Measurements from ENCODE around the gene ERVFRD-1.
A peak's percentile ranks its signal among the peaks of the same experiment; 100 is the strongest.

Gene ERVFRD-1

DNA sequence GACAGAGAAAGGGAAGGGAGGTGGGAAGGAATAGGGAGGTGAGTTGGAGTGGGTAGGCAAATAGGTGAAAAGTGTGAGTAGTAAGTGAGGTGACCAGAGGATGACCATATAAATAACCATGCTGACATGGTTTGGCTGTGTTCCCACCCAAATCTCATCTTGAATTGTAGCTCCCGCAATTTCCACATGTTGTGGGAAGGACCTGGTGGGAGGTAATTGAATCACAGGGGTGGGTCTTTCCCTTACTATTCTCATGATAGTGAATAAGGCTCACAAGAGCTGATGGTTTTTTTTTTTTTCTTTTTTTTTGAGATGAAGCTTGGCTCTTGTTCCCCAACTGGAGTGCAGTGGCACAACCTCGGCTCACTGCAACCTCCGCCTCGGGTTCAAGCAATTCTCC is 39.4 kb downstream of the ERVFRD-1 start:
- WGBS, result 94% methylated on average over 3 of the region's 4 CpGs
- H3K23ac ChIP-seq (ENCODE audit: low read length in 2 of 2), result no peak overlapping the region
- no peaks in the 10 kb centered on the region for H3K36me3 ChIP-seq (ENCODE audit: control insufficient read depth in 1 of 2, insufficient read depth in 2 of 2, low read depth in 1 of 2, low read length in 2 of 2)
- H2BK120ac ChIP-seq (ENCODE audit: low read depth, low read length), result no peak overlapping the region
- H3K9me3 ChIP-seq (ENCODE audit: control insufficient read depth, low read length), result no peaks in the 10 kb centered on the region
- H2AFZ ChIP-seq (ENCODE audit: low read depth, low read length), result no peak overlapping the region
- no peak overlapping the region for H3K9ac ChIP-seq (ENCODE audit: low read length)
- no peak overlapping the region for H2BK5ac ChIP-seq (ENCODE audit: low read depth, low read length, poor library complexity, severe bottlenecking)
- no peak overlapping the region for H3K14ac ChIP-seq (ENCODE audit: low read length in 2 of 2)
- no peak overlapping the region for H3K4me3 ChIP-seq (ENCODE audit: insufficient read depth in 1 of 2, low read depth in 1 of 2, low read length in 2 of 2)
- no peak overlapping the region for H3K18ac ChIP-seq (ENCODE audit: low read depth in 1 of 2, low read length in 2 of 2)
- no peak overlapping the region for H3K4me2 ChIP-seq (ENCODE audit: low read length, poor library complexity, severe bottlenecking)
- peaks cover 0 to under 1% of the 10 kb centered on the region in 2 experiments for H3K27me3 ChIP-seq (ENCODE audit: control insufficient read depth in 1 of 2, insufficient read depth in 1 of 2, low read length in 2 of 2)
- no peak overlapping the region for H2BK15ac ChIP-seq (ENCODE audit: low read depth, poor library complexity, severe bottlenecking)
- H2AK5ac ChIP-seq (ENCODE audit: low read length, severe bottlenecking), result no peak overlapping the region
- no peaks in the 10 kb centered on the region for H3K4me1 ChIP-seq (ENCODE audit: control insufficient read depth, insufficient read depth, low read depth, low read length)
- H3K27ac ChIP-seq (ENCODE audit: low read length, poor library complexity, severe bottlenecking), result no peak overlapping the region
- no peak overlapping the region for H3K4ac ChIP-seq (ENCODE audit: low read depth in 1 of 2, low read length in 2 of 2)
- H4K91ac ChIP-seq (ENCODE audit: low read length), result no peak overlapping the region
- no peak overlapping the region for H2BK12ac ChIP-seq (ENCODE audit: low read length in 2 of 2)
- DNase-seq, result no peak
- no peak overlapping the region for H4K8ac ChIP-seq (ENCODE audit: low read length)
- no peaks in the 10 kb centered on the region for H3K79me1 ChIP-seq (replicated peaks; ENCODE audit: low read length, poor library complexity, severe bottlenecking)

DNA sequence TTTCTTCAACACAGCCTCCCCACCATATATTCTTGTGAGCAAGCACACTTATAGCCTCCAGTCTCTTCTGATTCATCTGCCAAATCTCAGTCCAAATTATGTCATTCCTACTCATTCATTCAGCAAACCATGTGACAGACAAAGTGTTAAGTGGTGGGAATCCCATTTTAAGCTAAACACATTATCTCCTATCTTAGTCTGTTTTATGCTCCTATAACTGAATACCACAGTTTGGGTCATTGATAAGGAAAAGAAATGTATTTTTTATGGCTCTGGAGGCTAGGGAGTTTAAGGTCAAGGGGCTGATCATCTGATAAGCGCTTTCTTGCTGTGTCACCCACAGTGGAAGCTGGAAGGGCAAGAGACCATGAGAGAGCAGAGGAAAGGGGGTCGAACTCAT is 41.8 kb downstream of the ERVFRD-1 start:
- H2BK15ac ChIP-seq (ENCODE audit: low read depth, poor library complexity, severe bottlenecking), result no peak overlapping the region
- H3K4me1 ChIP-seq (ENCODE audit: control insufficient read depth, insufficient read depth, low read depth, low read length), result no peaks in the 10 kb centered on the region

DNA sequence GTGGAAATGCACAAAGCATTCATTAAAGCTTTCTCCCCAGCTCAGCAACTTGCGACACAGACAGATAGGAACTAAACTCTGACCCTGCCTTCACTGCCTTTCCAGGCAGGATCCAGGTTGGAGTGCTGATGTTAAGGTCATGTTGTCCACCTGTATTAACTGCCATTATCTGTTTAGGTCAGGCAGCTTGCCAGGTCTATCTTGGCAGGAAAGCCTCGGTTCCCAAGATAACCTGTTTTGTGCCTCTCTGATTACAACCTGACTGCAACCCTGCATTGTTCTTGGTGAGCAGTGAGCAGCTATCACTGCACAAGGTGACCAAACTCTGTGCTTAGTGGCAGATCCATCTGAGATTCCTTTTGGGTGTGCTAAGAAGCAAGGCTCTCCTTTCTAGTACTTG is 44.2 kb downstream of the ERVFRD-1 start:
- no peaks in the 10 kb centered on the region for H3K79me1 ChIP-seq (replicated peaks; ENCODE audit: low read length, poor library complexity, severe bottlenecking)
- H3K27ac ChIP-seq (ENCODE audit: low read length, poor library complexity, severe bottlenecking), result no peak overlapping the region
- H4K91ac ChIP-seq (ENCODE audit: low read length), result no peak overlapping the region
- no peak overlapping the region for H3K4me3 ChIP-seq (ENCODE audit: insufficient read depth in 1 of 2, low read depth in 1 of 2, low read length in 2 of 2)
- H3K36me3 ChIP-seq (ENCODE audit: control insufficient read depth in 1 of 2, insufficient read depth in 2 of 2, low read depth in 1 of 2, low read length in 2 of 2), result no peaks in the 10 kb centered on the region
- H3K4me2 ChIP-seq (ENCODE audit: low read length, poor library complexity, severe bottlenecking), result no peak overlapping the region
- H2BK5ac ChIP-seq (ENCODE audit: low read depth, low read length, poor library complexity, severe bottlenecking), result no peak overlapping the region
- no peak overlapping the region for H2BK15ac ChIP-seq (ENCODE audit: low read depth, poor library complexity, severe bottlenecking)
- H2BK12ac ChIP-seq (ENCODE audit: low read length in 2 of 2), result no peak overlapping the region
- H3K23ac ChIP-seq (ENCODE audit: low read length in 2 of 2), result no peak overlapping the region
- no peaks in the 10 kb centered on the region for H3K9me3 ChIP-seq (ENCODE audit: control insufficient read depth, low read length)
- H3K4me1 ChIP-seq (ENCODE audit: control insufficient read depth, insufficient read depth, low read depth, low read length), result no peaks in the 10 kb centered on the region
- WGBS, result 88% methylated on average over 2 of the region's 2 CpGs
- H3K18ac ChIP-seq (ENCODE audit: low read depth in 1 of 2, low read length in 2 of 2), result no peak overlapping the region
- no peak overlapping the region for H3K9ac ChIP-seq (ENCODE audit: low read length)
- no peak overlapping the region for H4K8ac ChIP-seq (ENCODE audit: low read length)
- H3K14ac ChIP-seq (ENCODE audit: low read length in 2 of 2), result no peak overlapping the region
- H3K27me3 ChIP-seq (ENCODE audit: control insufficient read depth in 1 of 2, insufficient read depth in 1 of 2, low read length in 2 of 2), result peaks cover 0 to 2% of the 10 kb centered on the region in 2 experiments
- DNase-seq, result no peak
- H2AFZ ChIP-seq (ENCODE audit: low read depth, low read length), result no peak overlapping the region
- no peak overlapping the region for H3K4ac ChIP-seq (ENCODE audit: low read depth in 1 of 2, low read length in 2 of 2)
- H2BK120ac ChIP-seq (ENCODE audit: low read depth, low read length), result no peak overlapping the region
- no peak overlapping the region for H2AK5ac ChIP-seq (ENCODE audit: low read length, severe bottlenecking)

More for the DNA sequence above, 41.8 kb downstream of the ERVFRD-1 start:
- 48% methylated on average over 2 of the region's 2 CpGs for WGBS
- no peak overlapping the region for H2BK5ac ChIP-seq (ENCODE audit: low read depth, low read length, poor library complexity, severe bottlenecking)
- H3K27ac ChIP-seq (ENCODE audit: low read length, poor library complexity, severe bottlenecking), result no peak overlapping the region
- H3K14ac ChIP-seq (ENCODE audit: low read length in 2 of 2), result no peak overlapping the region
- no peak overlapping the region for H3K4me3 ChIP-seq (ENCODE audit: insufficient read depth in 1 of 2, low read depth in 1 of 2, low read length in 2 of 2)
- H3K9ac ChIP-seq (ENCODE audit: low read length), result no peak overlapping the region
- no peak overlapping the region for H4K91ac ChIP-seq (ENCODE audit: low read length)
- no peak overlapping the region for H2AFZ ChIP-seq (ENCODE audit: low read depth, low read length)
- H2BK12ac ChIP-seq (ENCODE audit: low read length in 2 of 2), result no peak overlapping the region
- no peaks in the 10 kb centered on the region for H3K79me1 ChIP-seq (replicated peaks; ENCODE audit: low read length, poor library complexity, severe bottlenecking)
- H2AK5ac ChIP-seq (ENCODE audit: low read length, severe bottlenecking), result no peak overlapping the region
- no peaks in the 10 kb centered on the region for H3K9me3 ChIP-seq (ENCODE audit: control insufficient read depth, low read length)
- no peaks in the 10 kb centered on the region for H3K36me3 ChIP-seq (ENCODE audit: control insufficient read depth in 1 of 2, insufficient read depth in 2 of 2, low read depth in 1 of 2, low read length in 2 of 2)
- H3K27me3 ChIP-seq (ENCODE audit: control insufficient read depth in 1 of 2, insufficient read depth in 1 of 2, low read length in 2 of 2), result peaks cover 0 to 2% of the 10 kb centered on the region in 2 experiments
- H2BK120ac ChIP-seq (ENCODE audit: low read depth, low read length), result no peak overlapping the region
- no peak overlapping the region for H3K23ac ChIP-seq (ENCODE audit: low read length in 2 of 2)
- no peak overlapping the region for H4K8ac ChIP-seq (ENCODE audit: low read length)
- H3K4ac ChIP-seq (ENCODE audit: low read depth in 1 of 2, low read length in 2 of 2), result no peak overlapping the region
- peak; percentile 25 for DNase-seq
- no peak overlapping the region for H3K18ac ChIP-seq (ENCODE audit: low read depth in 1 of 2, low read length in 2 of 2)
- H3K4me2 ChIP-seq (ENCODE audit: low read length, poor library complexity, severe bottlenecking), result no peak overlapping the region

DNA sequence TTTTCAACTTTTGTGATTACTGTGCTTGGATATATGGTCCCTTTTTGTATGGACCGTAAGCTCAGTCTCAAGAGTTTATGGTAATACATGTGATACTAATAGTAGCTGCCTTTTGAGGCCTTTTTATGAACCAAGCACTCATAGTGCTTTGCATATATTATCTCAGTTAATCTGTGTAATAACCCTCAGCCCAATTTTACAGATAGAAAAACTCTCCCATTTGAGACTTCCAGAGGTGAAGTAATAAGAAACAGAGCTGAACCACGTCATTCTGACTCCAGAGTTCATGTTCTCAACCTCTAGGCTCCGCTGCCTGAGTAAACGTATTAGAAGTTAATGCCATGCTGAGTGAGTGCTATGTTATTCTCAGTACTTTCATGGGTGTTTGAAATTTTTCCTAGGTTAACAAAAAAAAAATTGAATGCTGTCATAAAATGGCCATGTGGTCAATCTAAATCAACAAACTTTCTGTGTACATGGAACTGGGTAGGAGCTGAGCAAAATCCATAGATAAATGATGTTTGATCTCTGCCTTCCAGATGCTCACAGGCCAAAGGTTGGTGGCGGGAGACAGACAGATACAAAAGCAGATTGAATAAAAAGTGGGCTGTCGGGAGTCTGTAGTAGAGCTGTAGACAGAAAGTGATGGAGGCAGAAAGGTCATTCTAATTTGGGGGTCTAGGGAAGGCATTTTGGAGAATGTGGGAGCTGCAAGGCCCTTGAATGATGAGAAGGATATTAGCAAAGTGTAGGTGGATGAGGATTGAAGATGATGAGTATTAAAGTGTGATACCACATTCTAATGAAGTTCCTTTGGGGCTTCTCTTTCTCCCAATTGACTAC is 44.8 kb downstream of the ERVFRD-1 start:
- H2BK5ac ChIP-seq (ENCODE audit: low read depth, low read length, poor library complexity, severe bottlenecking), result no peak overlapping the region
- no peak overlapping the region for H3K9ac ChIP-seq (ENCODE audit: low read length)
- no peak overlapping the region for H2AFZ ChIP-seq (ENCODE audit: low read depth, low read length)
- peaks cover 0 to 2% of the 10 kb centered on the region in 2 experiments for H3K27me3 ChIP-seq (ENCODE audit: control insufficient read depth in 1 of 2, insufficient read depth in 1 of 2, low read length in 2 of 2)
- H3K4me3 ChIP-seq (ENCODE audit: insufficient read depth in 1 of 2, low read depth in 1 of 2, low read length in 2 of 2), result no peak overlapping the region
- no peak overlapping the region for H2BK120ac ChIP-seq (ENCODE audit: low read depth, low read length)
- no peaks in the 10 kb centered on the region for H3K9me3 ChIP-seq (ENCODE audit: control insufficient read depth, low read length)
- no peak for DNase-seq
- H3K27ac ChIP-seq (ENCODE audit: low read length, poor library complexity, severe bottlenecking), result no peak overlapping the region
- H3K18ac ChIP-seq (ENCODE audit: low read depth in 1 of 2, low read length in 2 of 2), result no peak overlapping the region
- H3K79me1 ChIP-seq (replicated peaks; ENCODE audit: low read length, poor library complexity, severe bottlenecking), result no peaks in the 10 kb centered on the region
- no peak overlapping the region for H2BK15ac ChIP-seq (ENCODE audit: low read depth, poor library complexity, severe bottlenecking)
- WGBS, result 90% methylated on average over 6 of the region's 6 CpGs
- no peak overlapping the region for H4K91ac ChIP-seq (ENCODE audit: low read length)
- no peak overlapping the region for H2AK5ac ChIP-seq (ENCODE audit: low read length, severe bottlenecking)
- H3K36me3 ChIP-seq (ENCODE audit: control insufficient read depth in 1 of 2, insufficient read depth in 2 of 2, low read depth in 1 of 2, low read length in 2 of 2), result no peaks in the 10 kb centered on the region
- H3K4ac ChIP-seq (ENCODE audit: low read depth in 1 of 2, low read length in 2 of 2), result no peak overlapping the region
- H2BK12ac ChIP-seq (ENCODE audit: low read length in 2 of 2), result no peak overlapping the region
- H3K23ac ChIP-seq (ENCODE audit: low read length in 2 of 2), result no peak overlapping the region
- no peaks in the 10 kb centered on the region for H3K4me1 ChIP-seq (ENCODE audit: control insufficient read depth, insufficient read depth, low read depth, low read length)
- H3K4me2 ChIP-seq (ENCODE audit: low read length, poor library complexity, severe bottlenecking), result no peak overlapping the region
- no peak overlapping the region for H4K8ac ChIP-seq (ENCODE audit: low read length)
- H3K14ac ChIP-seq (ENCODE audit: low read length in 2 of 2), result no peak overlapping the region

All from mesenchymal stem cell (in vitro differentiated cells and primary cell).